ENCODE measurements around the gene CD80. TPM values are rescaled to one million over a fixed set of nuclear protein-coding genes. Genes with fewer than 3 reads are reported as not detected.

CD80 gene
- total RNA-seq, 4 donors from 2014 or later: 2.4 to 13.8 TPM; not detected in 2

GRCh38 chr3:119517112-119517511, 42.3 kb downstream of the CD80 start:
- peak overlapping the region in 1 of 4 donors; percentile 28 for H3K27ac ChIP-seq
- H3K9me3 ChIP-seq: no peaks in the 10 kb centered on the region
- no peak overlapping the region for H3K4me3 ChIP-seq
- 68 to 76% methylated on average over 2 of the region's 2 CpGs for WGBS, 2 donors (ENCODE audit: low coverage in 1 of 2)
- DNase-seq: no peak
- no peaks in the 10 kb centered on the region for H3K4me1 ChIP-seq
- peaks cover 0 to 67% (median 24%) of the 10 kb centered on the region in 4 donors for H3K36me3 ChIP-seq
- no peaks in the 10 kb centered on the region for H3K27me3 ChIP-seq
- intact Hi-C loops (cut with DNase I; ENCODE audit: low total_unique reads) (no loop called here), in situ Hi-C loops (cut with MboI; ENCODE audit: low pct_ligation_motif_present in 1 of 4, low pct_unique_long_range_greater_than_20kb in 1 of 4, low sequenced_read_pairs in 3 of 4) (loop anchor here in 1 of 4 donors (25.0 kb wide), 1 partner anchor 170 kb away; the partner anchor contains the start of gene COX17)
- TF ChIP-seq POLR2AphosphoS5 (IDR thresholded peaks at IDR 0.05) (no peak), CTCF (IDR thresholded peaks at IDR 0.05) (no peak), EP300 (IDR thresholded peaks at IDR 0.05; ENCODE audit: low read depth) (no peak), POLR2A (IDR thresholded peaks at IDR 0.05) (no peak)

- intact Hi-C loops (cut with DNase I; ENCODE audit: low total_unique reads): no loop called here
Observed at GRCh38 chr3:119514637-119515036, 44.8 kb downstream of the CD80 start.

GRCh38 chr3:119510690-119511089, 48.7 kb downstream of the CD80 start:
- Histone ChIP-seq H3K27ac (no peak overlapping the region), H3K4me1 (no peaks in the 10 kb centered on the region), H3K4me3 (no peak overlapping the region), H3K9me3 (no peaks in the 10 kb centered on the region), H3K27me3 (no peaks in the 10 kb centered on the region), H3K36me3 (peaks cover 0 to 41% (median 14%) of the 10 kb centered on the region in 4 donors)
- intact Hi-C loops (cut with DNase I; ENCODE audit: low total_unique reads): no loop called here
- in situ Hi-C loops (cut with MboI; ENCODE audit: low pct_ligation_motif_present in 1 of 4, low pct_unique_long_range_greater_than_20kb in 1 of 4, low sequenced_read_pairs in 3 of 4): loop anchor here in 1 of 4 donors (25.0 kb wide), 1 partner anchor 177 kb away; the partner anchor contains the start of gene COX17
- TF ChIP-seq POLR2AphosphoS5 (IDR thresholded peaks at IDR 0.05) (no peak), CTCF (IDR thresholded peaks at IDR 0.05) (no peak), EP300 (IDR thresholded peaks at IDR 0.05; ENCODE audit: low read depth) (no peak), POLR2A (IDR thresholded peaks at IDR 0.05) (no peak)
- DNase-seq: no peak

More at GRCh38 chr3:119514637-119515036, 44.8 kb downstream of the CD80 start:
- H3K9me3 ChIP-seq: no peaks in the 10 kb centered on the region
- H3K4me3 ChIP-seq: no peak overlapping the region
- TF ChIP-seq EP300 (IDR thresholded peaks at IDR 0.05; ENCODE audit: low read depth) (no peak), CTCF (IDR thresholded peaks at IDR 0.05) (no peak), POLR2A (IDR thresholded peaks at IDR 0.05) (no peak)
- no peak for DNase-seq
- H3K27ac ChIP-seq: peak overlapping the region in 2 of 4 donors; percentile 25 to 44
- 76 to 80% methylated on average over 1 to 2 of the region's 2 CpGs for WGBS, 2 donors (ENCODE audit: low coverage in 1 of 2)
- in situ Hi-C loops (cut with MboI; ENCODE audit: low pct_ligation_motif_present in 1 of 4, low pct_unique_long_range_greater_than_20kb in 1 of 4, low sequenced_read_pairs in 3 of 4): loop anchor here in 1 of 4 donors (25.0 kb wide), 1 partner anchor 173 kb away; the partner anchor contains the start of gene COX17
- no peaks in the 10 kb centered on the region for H3K4me1 ChIP-seq
- peaks cover 0 to 45% (median 21%) of the 10 kb centered on the region in 4 donors for H3K36me3 ChIP-seq
- H3K27me3 ChIP-seq: no peaks in the 10 kb centered on the region

GRCh38 chr3:119508172-119508845, 51.1 kb downstream of the CD80 start:
- Histone ChIP-seq H3K27me3 (no peaks in the 10 kb centered on the region), H3K9me3 (no peaks in the 10 kb centered on the region), H3K4me3 (no peak overlapping the region), H3K36me3 (peaks cover 0 to 45% (median 18%) of the 10 kb centered on the region in 4 donors), H3K27ac (no peak overlapping the region), H3K4me1 (no peaks in the 10 kb centered on the region)
- TF ChIP-seq POLR2AphosphoS5 (IDR thresholded peaks at IDR 0.05) (no peak), CTCF (IDR thresholded peaks at IDR 0.05) (no peak), POLR2A (IDR thresholded peaks at IDR 0.05) (no peak), EP300 (IDR thresholded peaks at IDR 0.05; ENCODE audit: low read depth) (no peak)
- intact Hi-C loops (cut with DNase I; ENCODE audit: low total_unique reads): no loop called here
- 60 to 88% methylated on average over 1 of the region's 1 CpG for WGBS, 2 donors (ENCODE audit: low coverage in 1 of 2)
- in situ Hi-C loops (cut with MboI; ENCODE audit: low pct_ligation_motif_present in 1 of 4, low pct_unique_long_range_greater_than_20kb in 1 of 4, low sequenced_read_pairs in 3 of 4): loop anchor here in 1 of 4 donors (25.0 kb wide), 1 partner anchor 179 kb away; the partner anchor contains the start of gene COX17
- DNase-seq: no peak

All from transverse colon (tissue), 4 donors.